ENCODE data around the gene SUPT3H.

Gene SUPT3H

GRCh38 chr6:45375449-45375848, 2.3 kb downstream of the SUPT3H start:
- TF ChIP-seq, protein P1, sequence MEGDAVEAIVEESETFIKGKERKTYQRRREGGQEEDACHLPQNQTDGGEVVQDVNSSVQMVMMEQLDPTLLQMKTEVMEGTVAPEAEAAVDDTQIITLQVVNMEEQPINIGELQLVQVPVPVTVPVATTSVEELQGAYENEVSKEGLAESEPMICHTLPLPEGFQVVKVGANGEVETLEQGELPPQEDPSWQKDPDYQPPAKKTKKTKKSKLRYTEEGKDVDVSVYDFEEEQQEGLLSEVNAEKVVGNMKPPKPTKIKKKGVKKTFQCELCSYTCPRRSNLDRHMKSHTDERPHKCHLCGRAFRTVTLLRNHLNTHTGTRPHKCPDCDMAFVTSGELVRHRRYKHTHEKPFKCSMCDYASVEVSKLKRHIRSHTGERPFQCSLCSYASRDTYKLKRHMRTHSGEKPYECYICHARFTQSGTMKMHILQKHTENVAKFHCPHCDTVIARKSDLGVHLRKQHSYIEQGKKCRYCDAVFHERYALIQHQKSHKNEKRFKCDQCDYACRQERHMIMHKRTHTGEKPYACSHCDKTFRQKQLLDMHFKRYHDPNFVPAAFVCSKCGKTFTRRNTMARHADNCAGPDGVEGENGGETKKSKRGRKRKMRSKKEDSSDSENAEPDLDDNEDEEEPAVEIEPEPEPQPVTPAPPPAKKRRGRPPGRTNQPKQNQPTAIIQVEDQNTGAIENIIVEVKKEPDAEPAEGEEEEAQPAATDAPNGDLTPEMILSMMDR (IDR thresholded peaks at IDR 0.05; ENCODE audit: borderline replicate concordance, insufficient read depth, low read depth, low read length) = no peak
- H3K4me3 ChIP-seq (ENCODE audit: low read depth, low read length) = no peak overlapping the region

DNA sequence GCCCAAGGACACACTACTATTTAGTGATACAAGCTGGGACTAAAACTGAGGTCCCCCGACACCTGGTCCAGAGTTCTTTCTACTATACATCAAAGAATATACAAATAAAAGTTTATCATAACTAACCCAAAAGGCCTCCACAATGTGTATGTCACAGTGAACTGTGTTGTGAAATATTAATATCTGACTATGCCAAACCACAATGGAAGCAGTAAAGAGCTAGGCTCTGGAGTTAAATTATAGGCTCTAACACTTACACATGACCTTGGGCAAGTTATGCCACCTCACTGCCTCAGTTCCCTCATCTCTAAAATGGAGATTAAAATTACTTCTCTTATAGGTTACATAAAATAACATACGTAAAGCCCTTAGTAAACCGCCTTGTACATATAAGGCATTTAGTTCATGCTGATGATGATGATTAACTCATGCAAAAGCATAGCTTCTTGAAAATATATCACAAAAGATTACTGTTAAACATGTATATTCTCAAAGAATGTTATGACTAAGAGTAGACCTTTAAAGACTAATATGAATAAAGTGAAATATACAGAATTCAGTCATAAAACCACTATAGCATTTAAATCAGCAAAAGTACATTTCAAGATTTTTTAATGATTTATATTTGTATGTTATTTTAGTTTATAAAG, 5.7 kb downstream of the SUPT3H start:
- H3K4me3 ChIP-seq (ENCODE audit: low read depth, low read length) = no peak overlapping the region
- TF ChIP-seq, protein P1 (IDR thresholded peaks at IDR 0.05; ENCODE audit: borderline replicate concordance, insufficient read depth, low read depth, low read length) = no peak

GRCh38 chr6:45369870-45370269, 7.9 kb downstream of the SUPT3H start:
- TF ChIP-seq, protein P1 (IDR thresholded peaks at IDR 0.05; ENCODE audit: borderline replicate concordance, insufficient read depth, low read depth, low read length) = no peak
- no peak overlapping the region for H3K4me3 ChIP-seq (ENCODE audit: low read depth, low read length)

DNA sequence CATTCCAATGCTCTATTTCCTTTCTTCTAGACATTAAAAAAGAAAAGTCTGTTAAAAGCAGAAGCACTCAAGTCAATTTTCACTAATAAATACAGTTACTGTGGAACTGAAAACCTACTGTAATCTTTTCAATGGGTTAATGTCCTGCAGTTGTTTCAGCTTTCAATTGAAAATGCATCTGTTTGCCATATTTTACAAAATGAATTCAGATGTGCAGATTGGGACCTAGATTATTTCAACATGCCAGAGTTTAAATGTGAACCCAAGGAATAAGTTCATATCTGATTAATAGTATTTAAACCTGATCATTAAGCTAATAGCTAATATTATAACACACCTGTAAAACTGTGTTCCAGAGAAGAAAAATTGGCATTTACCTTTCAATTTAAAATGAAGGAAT, 9.7 kb downstream of the SUPT3H start:
- TF ChIP-seq, protein P1 (IDR thresholded peaks at IDR 0.05; ENCODE audit: borderline replicate concordance, insufficient read depth, low read depth, low read length) = no peak
- no peak overlapping the region for H3K4me3 ChIP-seq (ENCODE audit: low read depth, low read length)

DNA sequence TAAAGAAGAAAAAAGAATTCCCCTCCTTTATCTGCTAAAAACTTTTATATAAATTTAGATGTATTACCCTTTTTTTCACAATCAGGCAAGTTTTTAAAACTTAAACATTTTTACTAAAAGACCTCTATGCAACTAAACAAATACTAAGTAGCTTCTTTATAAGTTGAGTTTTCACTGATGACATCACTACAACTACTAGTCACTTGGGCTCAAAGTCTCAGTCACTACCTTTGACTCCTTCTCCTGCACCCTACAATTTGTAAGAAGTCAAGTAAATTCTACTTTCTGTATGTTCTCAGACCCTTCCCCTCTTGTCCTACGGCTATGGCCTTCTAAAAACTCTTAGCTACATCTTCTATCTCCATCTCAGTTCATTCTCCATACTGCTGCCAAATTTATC, 11.2 kb downstream of the SUPT3H start:
- TF ChIP-seq, protein P1 (IDR thresholded peaks at IDR 0.05; ENCODE audit: borderline replicate concordance, insufficient read depth, low read depth, low read length) = no peak

DNA sequence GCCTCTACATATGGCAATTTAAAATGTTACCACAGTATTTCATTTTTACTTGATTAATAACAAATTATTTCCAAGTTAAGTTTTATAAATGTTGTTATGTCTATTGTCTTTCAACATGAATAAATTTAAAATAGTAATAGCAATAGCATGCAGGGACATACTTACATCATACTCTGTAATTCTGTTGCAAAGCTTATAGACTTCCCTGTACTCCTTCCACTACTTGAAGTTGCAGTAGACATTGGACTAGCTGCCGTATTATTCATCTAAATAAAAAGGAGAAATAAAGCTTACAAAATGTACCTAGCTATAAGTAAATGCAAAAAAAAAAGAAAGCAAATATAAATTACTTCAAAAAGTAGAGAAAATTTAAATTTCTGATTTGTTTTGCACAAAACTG, 12.7 kb downstream of the SUPT3H start:
- H3K4me3 ChIP-seq (ENCODE audit: low read depth, low read length) = no peak overlapping the region
- TF ChIP-seq, protein P1 (IDR thresholded peaks at IDR 0.05; ENCODE audit: borderline replicate concordance, insufficient read depth, low read depth, low read length) = no peak

More for the DNA sequence above, 11.2 kb downstream of the SUPT3H start:
- no peak overlapping the region for H3K4me3 ChIP-seq (ENCODE audit: low read depth, low read length)

DNA sequence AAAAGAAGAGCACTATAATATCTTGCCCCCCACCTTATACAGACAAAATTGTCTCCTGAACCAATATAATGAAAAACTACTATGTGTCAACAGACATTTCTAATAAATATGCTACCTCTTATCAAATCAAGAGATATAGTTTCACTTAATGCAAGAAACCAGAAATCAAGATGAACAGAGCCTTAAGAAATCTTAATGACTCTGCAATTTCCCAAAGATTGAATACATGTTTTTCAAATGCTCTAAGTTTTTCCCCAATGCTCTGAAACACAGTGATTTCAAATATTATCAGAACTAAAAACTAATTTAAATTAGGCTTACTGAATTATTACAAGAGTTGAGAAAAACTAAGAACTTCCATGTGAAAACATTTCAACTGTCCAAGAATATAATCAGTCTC, 13.3 kb downstream of the SUPT3H start:
- TF ChIP-seq, protein P1 (IDR thresholded peaks at IDR 0.05; ENCODE audit: borderline replicate concordance, insufficient read depth, low read depth, low read length) = no peak
- no peak overlapping the region for H3K4me3 ChIP-seq (ENCODE audit: low read depth, low read length)
